H7 (cell line): Measurements from ENCODE around the gene SLAMF9. TPM values are rescaled to one million over a fixed set of nuclear protein-coding genes. Genes with fewer than 3 reads are reported as not detected.

Experiments used
- DNase-seq: peaks from one replicate; pipeline ENCODE4 v3.0.0; 2012
- H3K27me3 ChIP-seq: 2 replicates; pipeline ENCODE4 v1.6.0; 2011; ENCODE audit warnings: mild to moderate bottlenecking, low read length; ENCODE audit not compliant: control insufficient read depth, insufficient read depth
- H3K36me3 ChIP-seq: replicated peaks from 2 replicates; pipeline ENCODE4 v1.5.1; 2011; ENCODE audit warnings: low read length; ENCODE audit not compliant: control insufficient read depth, insufficient read depth
- H3K4me3 ChIP-seq: 2 replicates; pipeline ENCODE4 v1.5.1; 2011; ENCODE audit warnings: low read depth, mild to moderate bottlenecking, control low read depth, low read length, moderate library complexity; ENCODE audit not compliant: insufficient read depth
- total RNA-seq: library from RNA; depleted of rRNA; stranded (reverse); fragments of >200 nt; shearing (Covaris generic); gene quantifications from 2 replicates; pipeline ENCODE4 v1.2.3, GENCODE V29; 2014

SLAMF9 gene
- total RNA-seq, 1 experiment from 2014 or later, result not detected

- H3K27me3 ChIP-seq, result peaks cover 8% of the 10 kb centered on the region
- peaks cover 6% of the 10 kb centered on the region for H3K36me3 ChIP-seq
- peak; percentile 88 for DNase-seq
- peak overlapping the region; percentile 43 for H3K4me3 ChIP-seq
Observed at GRCh38 chr1:159929155-159930051, 24.6 kb downstream of the SLAMF9 start.

- peak; percentile 38 for DNase-seq
- Histone ChIP-seq H3K4me3 (no peak overlapping the region; the same call in 1 of the 2 replicates), H3K27me3 (peaks cover 8% of the 10 kb centered on the region), H3K36me3 (peaks cover 6% of the 10 kb centered on the region)
Observed at GRCh38 chr1:159928491-159929050, 25.5 kb downstream of the SLAMF9 start.

GRCh38 chr1:159927849-159928431 lies 26.1 kb downstream of the SLAMF9 start:
- H3K27me3 ChIP-seq, result peaks cover 8% of the 10 kb centered on the region
- peak; percentile 59 for DNase-seq
- no peak overlapping the region for H3K4me3 ChIP-seq
- peaks cover 6% of the 10 kb centered on the region for H3K36me3 ChIP-seq

GRCh38 chr1:159927211-159927848 lies 26.7 kb downstream of the SLAMF9 start:
- peaks cover 6% of the 10 kb centered on the region for H3K36me3 ChIP-seq
- peak; percentile 14 for DNase-seq
- peaks cover 8% of the 10 kb centered on the region for H3K27me3 ChIP-seq
- H3K4me3 ChIP-seq, result no peak overlapping the region

- Histone ChIP-seq H3K27me3 (peaks cover 8% of the 10 kb centered on the region), H3K4me3 (peak overlapping the region; percentile 90), H3K36me3 (peaks cover 6% of the 10 kb centered on the region)
- peak; percentile 73 for DNase-seq
Observed at GRCh38 chr1:159925719-159926078, 28.3 kb downstream of the SLAMF9 start.

GRCh38 chr1:159924791-159925718 lies 29.0 kb downstream of the SLAMF9 start, which contains the start of gene TAGLN2:
TAGLN2 (minus strand) TSS chr1:159925507; CDS start chr1:159920509, 4,998 bp downstream.
- peaks cover 8% of the 10 kb centered on the region for H3K27me3 ChIP-seq
- peak; percentile 98 for DNase-seq
- H3K36me3 ChIP-seq, result peaks cover 6% of the 10 kb centered on the region
- H3K4me3 ChIP-seq, result peak within 1 kb of the TSS; percentile 90

- Histone ChIP-seq H3K36me3 (peaks cover 13% of the 10 kb centered on the region), H3K27me3 (peaks cover 4% of the 10 kb centered on the region), H3K4me3 (peak overlapping the region; percentile 90)
- peak; percentile 88 for DNase-seq
Observed at GRCh38 chr1:159924025-159924790, 29.8 kb downstream of the SLAMF9 start.

GRCh38 chr1:159923203-159924024 lies 30.6 kb downstream of the SLAMF9 start:
- Histone ChIP-seq H3K36me3 (peaks cover 15% of the 10 kb centered on the region), H3K27me3 (peaks cover 3% of the 10 kb centered on the region), H3K4me3 (peak overlapping the region; percentile 90)
- peak; percentile 91 for DNase-seq

GRCh38 chr1:159922511-159923202 lies 31.4 kb downstream of the SLAMF9 start:
- Histone ChIP-seq H3K36me3 (peaks cover 15% of the 10 kb centered on the region), H3K27me3 (peaks cover 3% of the 10 kb centered on the region; the same call in 1 of the 2 replicates), H3K4me3 (peak overlapping the region; percentile 10; the same call in 1 of the 2 replicates)
- no peak for DNase-seq

- H3K36me3 ChIP-seq, result peaks cover 12% of the 10 kb centered on the region
Observed at GRCh38 chr1:159921700-159922504, 32.1 kb downstream of the SLAMF9 start.

GRCh38 chr1:159921251-159921650 lies 32.8 kb downstream of the SLAMF9 start:
- H3K4me3 ChIP-seq, result no peak overlapping the region
- peaks cover 12% of the 10 kb centered on the region for H3K36me3 ChIP-seq
- H3K27me3 ChIP-seq, result peaks cover 3% of the 10 kb centered on the region; the same call in 1 of the 2 replicates
- DNase-seq, result no peak

More at GRCh38 chr1:159921700-159922504, 32.1 kb downstream of the SLAMF9 start:
- Histone ChIP-seq H3K27me3 (peaks cover 3% of the 10 kb centered on the region; the same call in 1 of the 2 replicates), H3K4me3 (no peak overlapping the region)
- DNase-seq, result no peak
